GM12878 (cell line): ENCODE results near the gene CADPS. TPM values are rescaled to one million over a fixed set of nuclear protein-coding genes. Genes with fewer than 3 reads are reported as not detected.

Experiments used
- ATAC-seq: fragments of 200-7000 bp; cut with Tn5 transposase; 3 replicates; pipeline ENCODE4 v1.9.1; 2020; ENCODE audit warnings: mild to moderate bottlenecking, moderate library complexity
- BruUV-seq: library from RNA; stranded (reverse); fragments of 400-500 nt; replicated peaks from 2 replicates; lab custom pipeline; 2021; lab: Mats Ljungman, UMichigan
- CTCF ChIA-PET: fragments of 300-600 bp; sonication (Branson Sonifier 250); formaldehyde crosslinking; extraction: SDS; loops from one replicate; lab custom pipeline; 2021; ENCODE audit warnings: inconsistent platforms; lab: Yijun Ruan, JAX
- POLR2A ChIA-PET: fragments of 350-600 bp; formaldehyde crosslinking; extraction: SDS; loops from one replicate; lab custom pipeline; 2021; ENCODE audit warnings: inconsistent platforms; lab: Charles Lee
- RAD21 ChIA-PET: fragments of 300-600 bp; sonication (Branson Sonifier 250); formaldehyde crosslinking; loops from one replicate; lab custom pipeline; 2023; ENCODE audit warnings: antibody characterized with exemption; ENCODE audit not compliant: unreplicated experiment; lab: Charles Lee
- SMC1A ChIA-PET: fragments of 300-600 bp; sonication (Branson Sonifier 250); formaldehyde crosslinking; loops from one replicate; lab custom pipeline; 2023; ENCODE audit not compliant: unreplicated experiment, uncharacterized antibody; lab: Charles Lee
- DNase-seq: peaks from one replicate; pipeline ENCODE4 v3.0.0-alpha.2; 2011; ENCODE audit warnings: low read depth, low spot score
- FAIRE-seq: peaks from 3 replicates; lab custom pipeline; 2011; peaks lifted over from hg19 to GRCh38; lab: Jason Lieb, UNC
- H2AFZ ChIP-seq: 2 replicates; pipeline ENCODE4 v1.6.0; 2011; ENCODE audit warnings: low read depth, low read length, control low read depth; ENCODE audit not compliant: control insufficient read depth
- H3K27ac ChIP-seq: 2 replicates; pipeline ENCODE4 v1.5.1; 2011; ENCODE audit warnings: control low read depth; ENCODE audit not compliant: control insufficient read depth, insufficient read depth
- H3K27me3 ChIP-seq, 2 experiments: replicated peaks in 1 of 2; 2 replicates each; pipeline versions ENCODE4 v1.6.0 to v1.6.1; 2011; ENCODE audit warnings: low read length in 1 of 2; ENCODE audit not compliant: control insufficient read depth in 2 of 2, insufficient read depth in 2 of 2
- H3K36me3 ChIP-seq, 2 experiments: 2 replicates each; pipeline ENCODE4 v1.5.1; 2011; ENCODE audit warnings: low read length in 1 of 2; ENCODE audit not compliant: control insufficient read depth in 2 of 2, insufficient read depth in 2 of 2
- H3K4me1 ChIP-seq: 2 replicates; pipeline ENCODE4 v1.6.1; 2011; ENCODE audit warnings: mild to moderate bottlenecking, low read length, moderate library complexity, mixed read lengths; ENCODE audit not compliant: control insufficient read depth, insufficient read depth
- H3K4me2 ChIP-seq: 2 replicates; pipeline ENCODE4 v1.6.0; 2011; ENCODE audit warnings: control low read depth; ENCODE audit not compliant: control insufficient read depth, insufficient read depth
- H3K4me3 ChIP-seq: fragments of 200-600 bp; sonication (generic); 2 replicates; pipeline ENCODE4 v1.5.1; 2016
- H3K79me2 ChIP-seq: 2 replicates; pipeline ENCODE4 v1.6.0; 2011; ENCODE audit warnings: low read length; ENCODE audit not compliant: control insufficient read depth, insufficient read depth
- H3K9ac ChIP-seq: 2 replicates; pipeline ENCODE4 v1.8.0; 2011; ENCODE audit warnings: low read length, control low read depth, mixed read lengths; ENCODE audit not compliant: control insufficient read depth, insufficient read depth
- H3K9me3 ChIP-seq: replicated peaks from 3 replicates; pipeline ENCODE4 v1.5.1; 2011; ENCODE audit warnings: mild to moderate bottlenecking, low read length; ENCODE audit not compliant: control insufficient read depth, insufficient read depth
- H4K20me1 ChIP-seq: 2 replicates; pipeline ENCODE4 v1.6.0; 2011; ENCODE audit not compliant: control insufficient read depth, insufficient read depth
- BCL3 ChIP-seq: IDR thresholded peaks from 2 replicates; pipeline ENCODE4 v1.6.1; 2011; ENCODE audit warnings: borderline replicate concordance, low read depth, mild to moderate bottlenecking, moderate library complexity, low read length; ENCODE audit not compliant: insufficient read depth, poor library complexity, severe bottlenecking
- BCLAF1 ChIP-seq: fragments of 450-650 bp; IDR thresholded peaks from 2 replicates; pipeline ENCODE4 v1.6.1; 2017; ENCODE audit warnings: antibody characterized with exemption, mild to moderate bottlenecking, moderate library complexity
- CREB1 ChIP-seq: IDR thresholded peaks from 2 replicates; pipeline ENCODE4 v1.6.1; 2012; ENCODE audit warnings: low read depth, mild to moderate bottlenecking, inconsistent platforms
- KAT2A ChIP-seq: conservative IDR thresholded peaks from 2 replicates; pipeline ENCODE4 v1.6.1; 2011; ENCODE audit warnings: low read depth, low read length; ENCODE audit not compliant: control insufficient read depth
- KLF5 ChIP-seq: fragments of 450-650 bp; IDR thresholded peaks from 2 replicates; pipeline ENCODE4 v1.6.1; 2014; ENCODE audit warnings: mild to moderate bottlenecking; ENCODE audit not compliant: partially characterized antibody
- LARP7 ChIP-seq: fragments of 450-650 bp; IDR thresholded peaks from 2 replicates; pipeline ENCODE4 v1.6.1; 2017; ENCODE audit warnings: mild to moderate bottlenecking
- MLLT1 ChIP-seq: fragments of 450-650 bp; IDR thresholded peaks from 2 replicates; pipeline ENCODE4 v1.6.1; 2016; ENCODE audit warnings: mild to moderate bottlenecking
- MTA3 ChIP-seq: IDR thresholded peaks from 2 replicates; pipeline ENCODE4 v1.6.1; 2012; ENCODE audit warnings: low read length, inconsistent platforms, borderline replicate concordance
- NR2C2 ChIP-seq: IDR thresholded peaks from 2 replicates; pipeline ENCODE4 v1.6.1; 2011; ENCODE audit warnings: borderline replicate concordance, low read depth; ENCODE audit not compliant: control insufficient read depth, insufficient read length
- PAX5 ChIP-seq: IDR thresholded peaks from 2 replicates; pipeline ENCODE4 v1.6.1; 2011; ENCODE audit warnings: low read depth, low read length, borderline replicate concordance
- POU2F2 ChIP-seq: IDR thresholded peaks from 3 replicates; pipeline ENCODE4 v1.6.1; 2011; ENCODE audit warnings: low read depth, mild to moderate bottlenecking, low read length, borderline replicate concordance
- SIN3A ChIP-seq: IDR thresholded peaks from 2 replicates; pipeline ENCODE4 v1.6.1; 2012; ENCODE audit warnings: low read depth, low read length, improper control_type of control experiment
- SMAD1 ChIP-seq: fragments of 450-650 bp; IDR thresholded peaks from 2 replicates; pipeline ENCODE4 v1.6.1; 2018; ENCODE audit warnings: mild to moderate bottlenecking, low read depth; ENCODE audit not compliant: partially characterized antibody
- SMAD5 ChIP-seq: IDR thresholded peaks from 2 replicates; pipeline ENCODE4 v1.6.1; 2016; ENCODE audit warnings: antibody characterized with exemption, low read depth
- SREBF1 ChIP-seq: IDR thresholded peaks from 2 replicates; pipeline ENCODE4 v1.6.1; 2012; ENCODE audit warnings: mild to moderate bottlenecking, low read length
- TAF1 ChIP-seq: IDR thresholded peaks from 2 replicates; pipeline ENCODE4 v1.6.1; 2011; ENCODE audit warnings: mild to moderate bottlenecking, low read depth, low read length, borderline replicate concordance
- WGBS: methylation state at CpG from one replicate; pipeline ENCODE4 v1.1.6; 2016; ENCODE audit warnings: low lambda C conversion rate; ENCODE audit not compliant: insufficient replicate concordance, insufficient coverage; ENCODE audit errors: missing lambda C conversion rate; 5-methylcytosine and 5-hydroxymethylcytosine counted together
- in situ Hi-C: fragments of 300-500 bp; cut with MboI; formaldehyde crosslinking; loops from 9 replicates; pipeline ENCODE4 v1.14.3; 2018; ENCODE audit warnings: mixed read lengths
- intact Hi-C: fragments of 100-400 bp; cut with micrococcal nuclease; formaldehyde crosslinking; loops from one replicate; pipeline ENCODE4 v1.14.2; 2022; ENCODE audit not compliant: unreplicated experiment
- polyA plus RNA-seq, 11 experiments: library from polyadenylated mRNA; depleted of rRNA in 4 of 11; unstranded in 6 of 11; stranded (reverse) in 5 of 11; fragments of >200 nt; fragmentation: Nextera tagmentation in 4 of 11; fragmentation: Illumina TruSeq in 1 of 11; extraction: Ambion mirVana in 4 of 11; extraction: Trizol in 1 of 11; gene quantifications; 1 replicate in 1 of 11; 2 replicates in 10 of 11; pipeline versions ENCODE4 v1.2.1 to v1.2.3, GENCODE V29; 2011 to 2016; ENCODE audit warnings: inconsistent platforms in 2 of 11, missing spikeins in 2 of 11, low read depth in 1 of 11
- total RNA-seq, 4 experiments: library from RNA; depleted of rRNA in 3 of 4; stranded (reverse); fragments of >200 nt in 3 of 4; fragmentation: Illumina TruSeq in 1 of 4; extraction: Trizol in 1 of 4; gene quantifications; 2 replicates each; pipeline versions ENCODE4 v1.2.1 to v1.2.3, GENCODE V29; 2013 to 2021

Gene CADPS
- total and polyA plus RNA-seq, 10 of the 15 experiments (the other 5 are each of a cell fraction or from before 2014, with no cell fraction given), result 0.20 TPM; not detected in 9

- ChIA-PET RAD21 (no interaction called here), POLR2A (no interaction called here), SMC1A (interaction anchor here (0.9 kb wide), 1 partner anchor 65 kb away, joined by 3 read pairs; no protein-coding TSS in a partner anchor), CTCF (no interaction called here)
- H3K4me2 ChIP-seq, result no peak overlapping the region
- intact Hi-C loops (no loop called here), in situ Hi-C loops (no loop called here)
- WGBS, result 27% methylated on average over 8 of the region's 8 CpGs
- H3K4me1 ChIP-seq, result no peaks in the 10 kb centered on the region
- no peaks in the 10 kb centered on the region for H3K79me2 ChIP-seq
- no peaks in the 10 kb centered on the region for H3K9me3 ChIP-seq
- no peaks in the 10 kb centered on the region; a peak in 1 of 4 replicates for H3K27me3 ChIP-seq
- BruUV-seq, result no TSS peak
- ATAC-seq (no peak), DNase-seq (no peak), FAIRE-seq (no peak)
- H3K27ac ChIP-seq, result no peak overlapping the region
- H3K36me3 ChIP-seq, result no peaks in the 10 kb centered on the region
- H2AFZ ChIP-seq, result no peak overlapping the region
- no peak overlapping the region for H3K9ac ChIP-seq
- H4K20me1 ChIP-seq, result no peaks in the 10 kb centered on the region
- no peak overlapping the region for H3K4me3 ChIP-seq
- TF ChIP-seq TAF1 (no peak), PAX5 (no peak), MTA3 (no peak), MLLT1 (no peak), SREBF1 (no peak), KLF5 (no peak), LARP7 (no peak), SMAD5 (no peak), KAT2A (no peak), NR2C2 (no peak), CREB1 (no peak), POU2F2 (no peak), SMAD1 (no peak), BCLAF1 (no peak), BCL3 (no peak), SIN3A (no peak)
Observed at GRCh38 chr3:62521464-62522105, 353.6 kb downstream of the CADPS start.
